Brain microvascular endothelial cell (primary cell): ENCODE data around the gene C2CD2.

Experiments used
- DNase-seq: peaks from one replicate; pipeline ENCODE4 v3.0.0-alpha.2; 2020
- H3K27ac ChIP-seq: fragments of 250-450 bp; sonication (Bioruptor Pico); 2 replicates; pipeline ENCODE4 v1.5.1; 2020; ENCODE audit warnings: mild to moderate bottlenecking, moderate library complexity
- H3K27me3 ChIP-seq: fragments of 250-450 bp; sonication (Bioruptor Pico); replicated peaks from 2 replicates; pipeline ENCODE4 v1.5.1; 2020; ENCODE audit warnings: mild to moderate bottlenecking
- H3K36me3 ChIP-seq: fragments of 250-450 bp; sonication (Bioruptor Pico); replicated peaks from 2 replicates; pipeline ENCODE4 v1.5.1; 2020; ENCODE audit warnings: mild to moderate bottlenecking
- H3K4me3 ChIP-seq: 2 replicates; pipeline ENCODE4 v1.5.1; 2011; ENCODE audit warnings: low read depth, mild to moderate bottlenecking, control low read depth, low read length, moderate library complexity
- in situ Hi-C: cut with HindIII; loops from 2 replicates; pipeline ENCODE4 v1.10.0; 2017; ENCODE audit warnings: low sequenced_read_pairs, low pct_ligation_motif_present
- TF ChIP-seq, protein P1 (sequence below): IDR thresholded peaks from 2 replicates; pipeline ENCODE4 v1.5.1; 2011; ENCODE audit warnings: low read depth, mild to moderate bottlenecking, moderate library complexity, low read length, control low read depth, inconsistent platforms; ENCODE audit errors: missing control alignments

C2CD2 gene

DNA sequence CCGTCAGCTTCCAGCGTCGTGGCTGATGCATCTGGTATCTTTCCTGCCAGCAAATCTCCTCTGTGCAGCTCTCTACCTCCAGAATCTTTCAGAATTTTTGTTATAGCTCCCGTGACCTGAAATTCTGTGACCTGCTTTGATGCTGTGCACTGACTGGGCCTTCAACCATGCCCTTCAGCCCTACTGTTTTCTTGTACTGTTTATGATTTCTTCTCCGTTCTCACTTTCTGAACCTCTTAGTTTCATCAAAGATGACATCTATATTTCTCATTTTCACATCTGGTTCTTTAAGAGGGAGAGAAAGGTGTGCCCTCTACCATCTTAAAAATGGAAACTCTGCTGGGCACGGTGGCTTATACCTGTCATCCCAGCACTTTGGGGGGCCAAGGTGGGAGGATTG lies 80.4 kb downstream of the C2CD2 start:
- Histone ChIP-seq H3K4me3 (no peak overlapping the region), H3K27me3 (no peaks in the 10 kb centered on the region), H3K27ac (no peak overlapping the region), H3K36me3 (no peaks in the 10 kb centered on the region)
- no peak for DNase-seq
- TF ChIP-seq, protein P1, sequence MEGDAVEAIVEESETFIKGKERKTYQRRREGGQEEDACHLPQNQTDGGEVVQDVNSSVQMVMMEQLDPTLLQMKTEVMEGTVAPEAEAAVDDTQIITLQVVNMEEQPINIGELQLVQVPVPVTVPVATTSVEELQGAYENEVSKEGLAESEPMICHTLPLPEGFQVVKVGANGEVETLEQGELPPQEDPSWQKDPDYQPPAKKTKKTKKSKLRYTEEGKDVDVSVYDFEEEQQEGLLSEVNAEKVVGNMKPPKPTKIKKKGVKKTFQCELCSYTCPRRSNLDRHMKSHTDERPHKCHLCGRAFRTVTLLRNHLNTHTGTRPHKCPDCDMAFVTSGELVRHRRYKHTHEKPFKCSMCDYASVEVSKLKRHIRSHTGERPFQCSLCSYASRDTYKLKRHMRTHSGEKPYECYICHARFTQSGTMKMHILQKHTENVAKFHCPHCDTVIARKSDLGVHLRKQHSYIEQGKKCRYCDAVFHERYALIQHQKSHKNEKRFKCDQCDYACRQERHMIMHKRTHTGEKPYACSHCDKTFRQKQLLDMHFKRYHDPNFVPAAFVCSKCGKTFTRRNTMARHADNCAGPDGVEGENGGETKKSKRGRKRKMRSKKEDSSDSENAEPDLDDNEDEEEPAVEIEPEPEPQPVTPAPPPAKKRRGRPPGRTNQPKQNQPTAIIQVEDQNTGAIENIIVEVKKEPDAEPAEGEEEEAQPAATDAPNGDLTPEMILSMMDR, result no peak
- in situ Hi-C loops, result no loop called here

DNA sequence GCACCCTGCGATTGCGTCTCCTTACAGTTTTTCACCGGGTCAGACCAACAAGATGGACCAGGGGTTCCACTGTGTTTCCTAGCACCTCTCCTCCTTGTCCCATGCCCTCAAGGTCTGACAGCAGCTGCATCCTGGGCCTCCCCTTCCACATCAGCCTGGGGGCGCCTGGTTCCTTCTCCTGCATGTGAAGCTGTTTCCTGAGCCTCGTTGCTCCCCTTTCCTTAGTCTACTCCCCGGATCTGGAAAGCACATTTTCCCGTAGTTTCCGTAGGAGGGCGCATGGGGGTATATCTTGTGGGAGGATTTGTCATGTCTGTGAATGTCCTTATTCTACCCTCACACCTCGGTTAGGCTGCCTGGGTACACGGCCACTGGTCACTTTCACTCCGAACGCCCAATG lies 80.8 kb downstream of the C2CD2 start:
- no peaks in the 10 kb centered on the region for H3K27me3 ChIP-seq
- H3K4me3 ChIP-seq, result no peak overlapping the region
- TF ChIP-seq, protein P1, result peak; percentile 6
- DNase-seq, result no peak
- H3K36me3 ChIP-seq, result no peaks in the 10 kb centered on the region
- no peak overlapping the region for H3K27ac ChIP-seq
- in situ Hi-C loops, result no loop called here

DNA sequence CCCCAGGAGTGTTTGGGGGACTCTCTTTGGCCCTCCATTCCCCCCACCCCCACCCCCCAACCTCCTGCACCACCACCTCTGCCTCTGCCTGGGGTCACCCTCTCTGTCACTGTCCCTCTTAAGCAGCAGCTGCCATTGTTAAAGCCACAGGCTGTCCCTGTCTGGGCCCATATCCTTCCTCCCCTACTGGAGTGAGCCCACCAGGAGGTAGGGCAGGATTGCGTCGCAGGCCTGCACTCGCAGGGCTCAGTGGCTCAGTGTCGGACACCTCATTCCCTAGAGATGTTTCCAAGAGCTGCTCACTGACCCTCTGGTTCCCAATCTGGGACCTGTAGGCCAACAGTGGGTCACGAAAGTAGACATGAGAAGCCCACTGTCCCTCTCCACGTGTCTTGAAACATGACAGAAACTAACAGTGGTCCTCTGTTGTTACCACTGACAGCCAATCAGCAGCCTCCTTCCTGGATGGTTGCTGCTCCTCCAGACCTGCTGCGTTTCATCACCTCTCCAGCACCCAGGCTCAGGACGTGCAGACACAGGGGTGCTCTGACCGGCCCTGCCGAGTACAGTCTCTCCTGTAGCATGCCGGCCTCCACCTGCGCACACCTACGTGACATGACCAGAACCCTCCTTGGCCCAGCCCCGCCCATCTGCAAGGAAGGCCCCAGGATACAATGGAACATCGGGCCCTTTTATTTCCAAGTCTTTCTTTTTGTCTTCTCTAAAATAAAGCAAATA lies 82.4 kb downstream of the C2CD2 start:
- Histone ChIP-seq H3K4me3 (no peak overlapping the region), H3K27me3 (no peaks in the 10 kb centered on the region), H3K36me3 (no peaks in the 10 kb centered on the region), H3K27ac (no peak overlapping the region)
- DNase-seq, result no peak
- TF ChIP-seq, protein P1, result no peak
- in situ Hi-C loops, result no loop called here

DNA sequence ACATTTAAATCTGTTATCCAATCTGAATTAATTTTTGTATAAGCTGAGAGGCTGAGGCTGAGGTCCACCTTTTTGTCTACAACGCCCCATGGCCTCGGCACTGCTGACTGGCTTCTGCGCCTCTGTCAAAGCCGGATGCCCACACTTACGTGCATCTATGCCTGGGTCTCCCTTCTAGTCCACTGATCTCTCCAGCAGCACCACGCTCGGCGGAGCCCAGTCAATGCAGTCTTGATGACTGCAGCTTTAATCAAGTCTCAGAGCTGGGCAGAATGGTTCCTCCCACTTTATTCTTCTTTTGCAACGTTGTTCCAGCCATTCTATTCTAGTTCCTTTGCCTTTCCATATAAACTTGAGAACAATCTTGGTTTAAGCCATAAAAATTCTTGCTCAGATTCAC lies 84.0 kb downstream of the C2CD2 start:
- H3K36me3 ChIP-seq, result no peaks in the 10 kb centered on the region
- no peaks in the 10 kb centered on the region for H3K27me3 ChIP-seq
- H3K4me3 ChIP-seq, result no peak overlapping the region
- no peak overlapping the region for H3K27ac ChIP-seq
- in situ Hi-C loops, result no loop called here
- DNase-seq, result no peak
- TF ChIP-seq, protein P1, result no peak

- in situ Hi-C loops, result no loop called here
- DNase-seq, result no peak
- H3K27ac ChIP-seq, result no peak overlapping the region
- H3K4me3 ChIP-seq, result no peak overlapping the region
- no peaks in the 10 kb centered on the region for H3K27me3 ChIP-seq
- no peaks in the 10 kb centered on the region for H3K36me3 ChIP-seq
- TF ChIP-seq, protein P1, result peak; percentile 1
Measured at GRCh38 chr21:41868062-41868710, 85.6 kb downstream of the C2CD2 start.
